Body of pancreas (tissue), 4 donors: ENCODE measurements around the gene CD151.

Experiments used
- POLR2A ChIP-seq, 3 donors: fragments of 450-650 bp; IDR thresholded peaks; one replicate each; pipeline ENCODE4 v1.6.1; 2016; ENCODE audit warnings: antibody characterized with exemption in 3 of 3, mild to moderate bottlenecking in 2 of 3
- TF ChIP-seq, protein P1 (sequence below), 7 experiments: fragments of 450-650 bp in 4 of 7; fragments of 200-600 bp in 3 of 7; sonication (generic) in 3 of 7; IDR thresholded peaks; one replicate each; pipeline ENCODE4 v1.5.1; 2016 to 2019; ENCODE audit warnings: antibody characterized with exemption in 7 of 7

DNA sequence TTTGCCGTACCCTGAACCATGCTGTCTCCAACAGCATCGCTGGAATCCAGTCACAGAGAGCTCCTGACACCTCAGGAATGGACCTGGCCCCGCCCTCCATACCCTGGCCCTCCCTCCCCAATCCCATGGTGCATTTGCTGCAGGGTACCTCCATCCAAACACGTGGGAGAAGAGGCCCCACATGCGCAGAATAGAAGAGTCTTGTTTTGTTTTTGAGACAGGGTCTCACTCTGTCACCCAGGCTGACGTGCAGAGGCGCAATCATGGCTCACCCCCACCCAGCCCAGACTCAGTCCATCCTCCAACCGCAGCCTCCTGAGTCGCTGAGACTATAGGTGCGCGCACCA, 16.3 kb upstream of the CD151 start:
- TF ChIP-seq, protein P1, sequence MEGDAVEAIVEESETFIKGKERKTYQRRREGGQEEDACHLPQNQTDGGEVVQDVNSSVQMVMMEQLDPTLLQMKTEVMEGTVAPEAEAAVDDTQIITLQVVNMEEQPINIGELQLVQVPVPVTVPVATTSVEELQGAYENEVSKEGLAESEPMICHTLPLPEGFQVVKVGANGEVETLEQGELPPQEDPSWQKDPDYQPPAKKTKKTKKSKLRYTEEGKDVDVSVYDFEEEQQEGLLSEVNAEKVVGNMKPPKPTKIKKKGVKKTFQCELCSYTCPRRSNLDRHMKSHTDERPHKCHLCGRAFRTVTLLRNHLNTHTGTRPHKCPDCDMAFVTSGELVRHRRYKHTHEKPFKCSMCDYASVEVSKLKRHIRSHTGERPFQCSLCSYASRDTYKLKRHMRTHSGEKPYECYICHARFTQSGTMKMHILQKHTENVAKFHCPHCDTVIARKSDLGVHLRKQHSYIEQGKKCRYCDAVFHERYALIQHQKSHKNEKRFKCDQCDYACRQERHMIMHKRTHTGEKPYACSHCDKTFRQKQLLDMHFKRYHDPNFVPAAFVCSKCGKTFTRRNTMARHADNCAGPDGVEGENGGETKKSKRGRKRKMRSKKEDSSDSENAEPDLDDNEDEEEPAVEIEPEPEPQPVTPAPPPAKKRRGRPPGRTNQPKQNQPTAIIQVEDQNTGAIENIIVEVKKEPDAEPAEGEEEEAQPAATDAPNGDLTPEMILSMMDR (IDR thresholded peaks at IDR 0.05), result no peak
- no peak for TF ChIP-seq POLR2A (IDR thresholded peaks at IDR 0.05)
